ENCODE measurements around the gene STK40. TPM values are rescaled to one million over a fixed set of nuclear protein-coding genes. Genes with fewer than 3 reads are reported as not detected.
A peak's percentile ranks its signal among the peaks of the same experiment; 100 is the strongest.

Gene STK40
- total RNA-seq, 1 experiment from 2014 or later, result 26.2 TPM

GRCh38 chr1:36387141-36387949 lies 1.6 kb upstream of the STK40 start:
- Histone ChIP-seq H3K79me1 (ENCODE audit: insufficient read depth, low read depth, low read length, poor library complexity, severe bottlenecking) (no peaks in the 10 kb centered on the region), H3K23me2 (ENCODE audit: insufficient read length, low read depth, low read length, poor library complexity, severe bottlenecking) (peaks cover 11% of the 10 kb centered on the region), H4K5ac (ENCODE audit: insufficient read length, low read depth, low read length) (peak overlapping the region; percentile 69), H4K8ac (replicated peaks; ENCODE audit: insufficient read length, low read depth, low read length) (peak overlapping the region; percentile 6), H3K4me2 (ENCODE audit: insufficient read depth, insufficient read length, low read length) (peak overlapping the region; percentile 82), H3K18ac (ENCODE audit: insufficient read length, low read depth, low read length) (peak overlapping the region; percentile 85), H2BK12ac (ENCODE audit: insufficient read length, low read depth, low read length) (peak overlapping the region; percentile 0), H3T11ph (ENCODE audit: low read length) (no peak overlapping the region), H3K9ac (ENCODE audit: extremely low read depth, insufficient read length, low read length) (peak overlapping the region; percentile 66), H3K4ac (ENCODE audit: low read depth, low read length) (no peak overlapping the region; the same call in 1 of the 2 replicates), H2AK5ac (ENCODE audit: insufficient read length, low read length) (no peak overlapping the region), H4K91ac (ENCODE audit: insufficient read length, low read depth, low read length) (peak overlapping the region; percentile 5), H3K56ac (ENCODE audit: insufficient read length, low read depth, low read length) (peak overlapping the region; percentile 5), H3K27me3 (ENCODE audit: insufficient read depth, low read length) (no peaks in the 10 kb centered on the region), H2BK20ac (ENCODE audit: low read depth, low read length, poor library complexity, severe bottlenecking) (no peak overlapping the region), H3K9me3 (ENCODE audit: control insufficient read depth, low read depth, low read length) (no peaks in the 10 kb centered on the region), H2BK120ac (ENCODE audit: low read depth, low read length, poor library complexity, severe bottlenecking) (no peak overlapping the region), H3K79me2 (ENCODE audit: insufficient read depth, low read length) (peaks cover 7% of the 10 kb centered on the region; the same call in 1 of the 2 replicates), H3K14ac (ENCODE audit: insufficient read depth, low read length) (peak overlapping the region; percentile 85; the same call in 1 of the 2 replicates), H3K23ac (ENCODE audit: insufficient read length, low read depth, low read length) (no peak overlapping the region), H3K27ac (ENCODE audit: insufficient read length, low read depth, low read length) (peak overlapping the region; percentile 85), H3K4me1 (ENCODE audit: insufficient read depth, low read length) (peaks cover 5% of the 10 kb centered on the region; the same call in 1 of the 2 replicates), H2BK5ac (ENCODE audit: insufficient read length, low read length) (peak overlapping the region; percentile 38), H2AFZ (ENCODE audit: low read length) (no peak overlapping the region), H4K20me1 (ENCODE audit: control insufficient read depth, insufficient read depth, insufficient read length) (no peaks in the 10 kb centered on the region), H2BK15ac (ENCODE audit: low read depth, low read length) (no peak overlapping the region)
- TF ChIP-seq, protein P1, sequence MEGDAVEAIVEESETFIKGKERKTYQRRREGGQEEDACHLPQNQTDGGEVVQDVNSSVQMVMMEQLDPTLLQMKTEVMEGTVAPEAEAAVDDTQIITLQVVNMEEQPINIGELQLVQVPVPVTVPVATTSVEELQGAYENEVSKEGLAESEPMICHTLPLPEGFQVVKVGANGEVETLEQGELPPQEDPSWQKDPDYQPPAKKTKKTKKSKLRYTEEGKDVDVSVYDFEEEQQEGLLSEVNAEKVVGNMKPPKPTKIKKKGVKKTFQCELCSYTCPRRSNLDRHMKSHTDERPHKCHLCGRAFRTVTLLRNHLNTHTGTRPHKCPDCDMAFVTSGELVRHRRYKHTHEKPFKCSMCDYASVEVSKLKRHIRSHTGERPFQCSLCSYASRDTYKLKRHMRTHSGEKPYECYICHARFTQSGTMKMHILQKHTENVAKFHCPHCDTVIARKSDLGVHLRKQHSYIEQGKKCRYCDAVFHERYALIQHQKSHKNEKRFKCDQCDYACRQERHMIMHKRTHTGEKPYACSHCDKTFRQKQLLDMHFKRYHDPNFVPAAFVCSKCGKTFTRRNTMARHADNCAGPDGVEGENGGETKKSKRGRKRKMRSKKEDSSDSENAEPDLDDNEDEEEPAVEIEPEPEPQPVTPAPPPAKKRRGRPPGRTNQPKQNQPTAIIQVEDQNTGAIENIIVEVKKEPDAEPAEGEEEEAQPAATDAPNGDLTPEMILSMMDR (conservative IDR thresholded peaks at IDR 0.05), result no peak
- Mint-ChIP-seq H3K27me3 (ENCODE audit: low read depth) (no peaks in the 10 kb centered on the region), H3K4me3 (peak overlapping the region in 1 of 2 experiments; percentile 88; a peak in 3 of 5 replicates), H3K9me3 (no peaks in the 10 kb centered on the region), H3K4me1 (peaks cover 28 to 30% of the 10 kb centered on the region in 2 experiments), H3K27ac (peak overlapping the region; percentile 99 to 100 (median 100); a peak in 6 of 7 replicates), H3K36me3 (ENCODE audit: insufficient read depth in 1 of 3, low read depth in 3 of 3) (peaks cover 8 to 28% (median 18%) of the 10 kb centered on the region in 3 experiments; a peak in 6 of 7 replicates)
- WGBS (ENCODE audit: extremely low coverage, insufficient read length, low lambda C conversion rate), result no CpG with 5 or more reads among the region's 10 CpGs
- no peak for DNase-seq

Data from H9 (cell line).